ENCODE data around the gene RNF217. TPM values are rescaled to one million over a fixed set of nuclear protein-coding genes. Genes with fewer than 3 reads are reported as not detected.

Gene RNF217
- total and polyA plus RNA-seq, 2 donors from 2014 or later: 3.1 to 18.7 TPM

DNA sequence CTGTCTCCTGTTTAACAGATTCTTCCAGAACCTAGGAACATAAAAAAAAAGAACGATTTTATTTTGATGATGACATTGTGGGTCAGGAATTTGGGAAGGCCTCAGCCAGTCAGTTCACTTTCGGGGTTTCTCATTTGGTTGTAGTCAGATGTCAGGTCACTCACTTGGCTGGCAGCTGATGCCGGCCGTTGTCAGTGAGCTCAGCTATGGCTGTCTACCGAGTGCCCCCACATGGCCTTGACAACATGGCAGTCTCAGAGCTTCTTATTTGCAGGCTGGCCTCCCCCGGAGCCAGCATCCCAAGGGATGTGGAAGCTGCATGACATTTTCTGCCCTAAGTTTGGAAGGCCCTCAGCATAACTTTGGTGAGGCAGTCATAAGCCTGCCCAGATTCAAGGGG, 11.5 kb downstream of the RNF217 start:
- peaks cover 0 to 9% (median 0%) of the 10 kb centered on the region in 3 donors for H3K9me3 ChIP-seq (ENCODE audit: control insufficient read depth in 2 of 3, insufficient read depth in 1 of 3, low read length in 3 of 3)
- no peaks in the 10 kb centered on the region for H3K4me1 ChIP-seq (ENCODE audit: control insufficient read depth in 2 of 3, insufficient read depth in 2 of 3, low read depth in 1 of 3, low read length in 3 of 3)
- peaks cover 4% of the 10 kb centered on the region in 3 donors for H3K36me3 ChIP-seq (ENCODE audit: control insufficient read depth in 2 of 3, insufficient read depth in 3 of 3, low read length in 3 of 3)
- intact Hi-C loops (cut with DNase I): no loop called here
- DNase-seq: no peak
- H3K9ac ChIP-seq (ENCODE audit: low read length in 3 of 3): no peak overlapping the region
- no peak for FAIRE-seq
- TF ChIP-seq, protein P1, sequence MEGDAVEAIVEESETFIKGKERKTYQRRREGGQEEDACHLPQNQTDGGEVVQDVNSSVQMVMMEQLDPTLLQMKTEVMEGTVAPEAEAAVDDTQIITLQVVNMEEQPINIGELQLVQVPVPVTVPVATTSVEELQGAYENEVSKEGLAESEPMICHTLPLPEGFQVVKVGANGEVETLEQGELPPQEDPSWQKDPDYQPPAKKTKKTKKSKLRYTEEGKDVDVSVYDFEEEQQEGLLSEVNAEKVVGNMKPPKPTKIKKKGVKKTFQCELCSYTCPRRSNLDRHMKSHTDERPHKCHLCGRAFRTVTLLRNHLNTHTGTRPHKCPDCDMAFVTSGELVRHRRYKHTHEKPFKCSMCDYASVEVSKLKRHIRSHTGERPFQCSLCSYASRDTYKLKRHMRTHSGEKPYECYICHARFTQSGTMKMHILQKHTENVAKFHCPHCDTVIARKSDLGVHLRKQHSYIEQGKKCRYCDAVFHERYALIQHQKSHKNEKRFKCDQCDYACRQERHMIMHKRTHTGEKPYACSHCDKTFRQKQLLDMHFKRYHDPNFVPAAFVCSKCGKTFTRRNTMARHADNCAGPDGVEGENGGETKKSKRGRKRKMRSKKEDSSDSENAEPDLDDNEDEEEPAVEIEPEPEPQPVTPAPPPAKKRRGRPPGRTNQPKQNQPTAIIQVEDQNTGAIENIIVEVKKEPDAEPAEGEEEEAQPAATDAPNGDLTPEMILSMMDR (IDR thresholded peaks at IDR 0.05; ENCODE audit: borderline replicate concordance, extremely low read depth, insufficient read depth): no peak
- H3K27me3 ChIP-seq (ENCODE audit: control insufficient read depth, insufficient read depth, low read length): no peaks in the 10 kb centered on the region
- H3K27ac ChIP-seq (ENCODE audit: low read depth in 2 of 2, low read length in 2 of 2): no peak overlapping the region
- no peak overlapping the region for H3K4me3 ChIP-seq (ENCODE audit: low read length in 3 of 3)

DNA sequence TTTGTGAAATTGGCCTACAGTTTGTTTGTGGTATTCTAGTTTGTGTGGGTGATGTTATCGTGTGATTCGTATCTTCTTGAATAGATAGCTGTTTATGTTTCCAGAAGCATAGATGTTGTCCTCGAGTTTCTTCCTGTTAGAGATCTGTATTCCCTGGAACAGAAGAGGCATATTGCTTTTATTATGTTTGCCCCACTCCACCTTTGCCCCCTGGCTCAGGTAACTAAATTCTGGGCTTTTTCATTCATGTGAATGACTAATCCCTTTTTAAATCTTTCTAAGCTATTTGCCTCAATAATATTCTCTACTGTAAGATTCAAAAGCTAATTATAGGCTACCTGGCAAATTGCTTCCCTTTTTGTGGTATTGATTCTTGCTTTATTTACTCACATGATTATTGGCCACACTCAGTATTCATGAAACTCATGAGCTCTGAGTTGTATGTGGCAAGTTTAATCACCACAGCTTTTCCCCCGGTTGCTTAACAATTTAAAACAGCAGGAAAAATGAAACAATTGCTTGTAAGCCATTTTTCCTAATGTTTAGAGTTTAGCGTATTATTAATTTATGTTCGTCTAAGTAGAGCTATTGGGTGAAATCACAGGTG, 12.6 kb downstream of the RNF217 start:
- no peak for DNase-seq
- TF ChIP-seq, protein P1 (IDR thresholded peaks at IDR 0.05; ENCODE audit: borderline replicate concordance, extremely low read depth, insufficient read depth): no peak
- Histone ChIP-seq H3K9ac (ENCODE audit: low read length in 3 of 3) (no peak overlapping the region), H3K4me1 (ENCODE audit: control insufficient read depth in 2 of 3, insufficient read depth in 2 of 3, low read depth in 1 of 3, low read length in 3 of 3) (no peaks in the 10 kb centered on the region), H3K27ac (ENCODE audit: low read depth in 2 of 2, low read length in 2 of 2) (no peak overlapping the region), H3K9me3 (ENCODE audit: control insufficient read depth in 2 of 3, insufficient read depth in 1 of 3, low read length in 3 of 3) (peaks cover 0 to 11% (median 0%) of the 10 kb centered on the region in 3 donors), H3K27me3 (ENCODE audit: control insufficient read depth, insufficient read depth, low read length) (no peaks in the 10 kb centered on the region), H3K4me3 (ENCODE audit: low read length in 3 of 3) (no peak overlapping the region), H3K36me3 (ENCODE audit: control insufficient read depth in 2 of 3, insufficient read depth in 3 of 3, low read length in 3 of 3) (peaks cover 4 to 6% (median 4%) of the 10 kb centered on the region in 3 donors)
- no peak for FAIRE-seq
- intact Hi-C loops (cut with DNase I): no loop called here

- no peak for FAIRE-seq
- no peaks in the 10 kb centered on the region for H3K4me1 ChIP-seq (ENCODE audit: control insufficient read depth in 2 of 3, insufficient read depth in 2 of 3, low read depth in 1 of 3, low read length in 3 of 3)
- peaks cover 4 to 6% (median 4%) of the 10 kb centered on the region in 3 donors for H3K36me3 ChIP-seq (ENCODE audit: control insufficient read depth in 2 of 3, insufficient read depth in 3 of 3, low read length in 3 of 3)
- TF ChIP-seq, protein P1 (IDR thresholded peaks at IDR 0.05; ENCODE audit: borderline replicate concordance, extremely low read depth, insufficient read depth): no peak
- H3K9ac ChIP-seq (ENCODE audit: low read length in 3 of 3): no peak overlapping the region
- H3K27ac ChIP-seq (ENCODE audit: low read depth in 2 of 2, low read length in 2 of 2): no peak overlapping the region
- DNase-seq: no peak
- no peaks in the 10 kb centered on the region for H3K27me3 ChIP-seq (ENCODE audit: control insufficient read depth, insufficient read depth, low read length)
- intact Hi-C loops (cut with DNase I): no loop called here
- no peak overlapping the region for H3K4me3 ChIP-seq (ENCODE audit: low read length in 3 of 3)
- peaks cover 0 to 11% (median 0%) of the 10 kb centered on the region in 3 donors for H3K9me3 ChIP-seq (ENCODE audit: control insufficient read depth in 2 of 3, insufficient read depth in 1 of 3, low read length in 3 of 3)
Observed at GRCh38 chr6:124977067-124977908, 15.1 kb downstream of the RNF217 start.

Data from kidney (tissue), 14 donors.